Fibroblast of pulmonary artery (primary cell): ENCODE data around the gene YARS1.

Experiments
- DNase-seq: peaks from one replicate; pipeline ENCODE4 v3.0.0-alpha.2; 2010; ENCODE audit warnings: low read depth
- H3K4me3 ChIP-seq: replicated peaks from 2 replicates; pipeline ENCODE4 v1.5.1; 2011; ENCODE audit warnings: low read depth, mild to moderate bottlenecking, control low read depth, low read length, moderate library complexity
- CTCF ChIP-seq: IDR thresholded peaks from 2 replicates; pipeline ENCODE4 v1.5.1; 2011; ENCODE audit warnings: mild to moderate bottlenecking, control low read depth, low read length, inconsistent platforms; ENCODE audit errors: missing control alignments

The YARS1 gene

GRCh38 chr1:32761253-32761877 lies 55.8 kb downstream of the YARS1 start:
- no peak for TF ChIP-seq CTCF
- peak; percentile 84 for DNase-seq
- H3K4me3 ChIP-seq: no peak overlapping the region

- no peak overlapping the region for H3K4me3 ChIP-seq
- peak; percentile 42 for DNase-seq
- TF ChIP-seq CTCF: no peak
These were observed 57.0 kb downstream of the YARS1 start for GRCh38 chr1:32759997-32760623.

- no peak for DNase-seq
- H3K4me3 ChIP-seq: no peak overlapping the region
- TF ChIP-seq CTCF: no peak
These were observed 57.6 kb downstream of the YARS1 start for GRCh38 chr1:32759521-32759981.

GRCh38 chr1:32758795-32759430 lies 58.2 kb downstream of the YARS1 start:
- no peak overlapping the region for H3K4me3 ChIP-seq

GRCh38 chr1:32758177-32758794 lies 58.9 kb downstream of the YARS1 start:
- no peak for TF ChIP-seq CTCF
- no peak overlapping the region for H3K4me3 ChIP-seq
- DNase-seq: no peak

More at GRCh38 chr1:32758795-32759430, 58.2 kb downstream of the YARS1 start:
- DNase-seq: no peak
- TF ChIP-seq CTCF: no peak

GRCh38 chr1:32757213-32757895 lies 59.8 kb downstream of the YARS1 start:
- no peak overlapping the region for H3K4me3 ChIP-seq
- DNase-seq: no peak
- TF ChIP-seq CTCF: no peak
